GM18868 (cell line): ENCODE results near the gene ETDC.
"Not testable (repeated sequence)": the region's sequence is repeated elsewhere in the genome, so short reads cannot be mapped to it uniquely, and the experiment has no call there.

Experiments used
- ATAC-seq: cut with Tn5 transposase; IDR thresholded peaks from one replicate; pipeline ENCODE4 v1.9.1; 2021; ENCODE audit warnings: mild to moderate bottlenecking, moderate library complexity; ENCODE audit not compliant: unreplicated experiment

ETDC gene

DNA sequence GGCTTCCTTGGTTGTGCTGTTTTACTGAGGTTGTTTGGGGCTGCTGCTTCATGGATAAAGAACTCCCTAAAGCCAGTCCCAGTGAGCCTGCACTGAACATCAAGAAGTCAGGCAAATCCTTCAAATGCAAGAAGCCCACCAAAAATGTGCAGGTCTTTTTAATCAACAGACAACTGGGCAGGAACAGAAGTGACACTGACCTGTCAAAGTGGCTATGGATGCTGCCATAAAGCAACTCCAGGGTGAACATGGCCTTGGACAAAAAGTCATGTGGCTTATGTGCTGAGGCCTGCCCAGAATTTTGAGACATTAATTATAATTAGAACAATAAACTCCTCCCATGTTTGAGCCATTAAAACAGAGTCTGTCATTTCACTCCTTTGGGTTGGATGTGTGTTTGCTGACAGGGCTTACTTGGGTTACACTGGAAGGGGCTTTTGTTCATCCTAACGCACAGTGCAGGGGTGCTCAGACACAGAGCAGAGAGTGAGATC lies at the start of gene ETDC:
ETDC (plus strand) TSS at position 51 of the 494 bp plus-strand sequence; CDS start at position 51, 0 bp downstream.
- no peak for ATAC-seq

DNA sequence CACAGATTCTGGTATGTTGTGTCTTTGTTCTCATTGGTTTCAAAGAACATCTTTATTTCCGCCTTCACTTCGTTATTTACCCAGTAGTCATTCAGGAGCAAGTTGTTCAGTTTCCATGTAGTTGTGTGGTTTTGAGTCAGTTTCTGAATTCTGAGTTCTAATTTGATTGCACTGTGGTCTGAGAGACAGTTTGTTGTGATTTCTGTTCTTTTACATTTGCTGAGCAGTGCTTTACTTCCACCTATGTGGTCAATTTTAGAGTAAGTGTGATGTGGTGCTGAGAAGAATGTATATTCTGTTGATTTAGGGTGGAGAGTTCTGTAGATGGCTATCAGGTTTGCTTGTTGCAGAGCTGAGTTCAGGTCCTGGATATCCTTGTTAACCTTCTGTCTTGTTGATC lies 48.3 kb upstream of the ETDC start:
- not testable (repeated sequence) for ATAC-seq

DNA sequence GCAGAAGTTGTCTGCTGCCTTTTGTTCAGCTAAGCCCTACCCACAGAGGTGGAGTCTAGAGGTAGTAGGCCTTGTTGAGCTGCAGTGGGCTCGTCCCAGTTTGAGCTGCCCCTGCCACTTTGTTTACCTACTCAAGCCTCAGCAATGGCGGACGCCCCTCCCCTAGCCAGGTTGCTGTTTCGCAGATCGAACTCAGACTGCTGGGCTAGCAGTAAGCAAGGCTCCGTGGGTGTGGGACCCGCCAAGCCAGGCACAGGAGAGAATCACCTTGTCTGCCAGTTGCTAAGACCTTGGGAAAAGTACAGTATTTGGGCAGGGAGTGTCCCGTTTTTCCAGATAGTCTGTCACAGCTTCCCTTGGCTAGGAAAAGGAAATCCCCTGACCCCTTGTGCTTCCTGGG lies 45.9 kb upstream of the ETDC start:
- not testable (repeated sequence) for ATAC-seq

DNA sequence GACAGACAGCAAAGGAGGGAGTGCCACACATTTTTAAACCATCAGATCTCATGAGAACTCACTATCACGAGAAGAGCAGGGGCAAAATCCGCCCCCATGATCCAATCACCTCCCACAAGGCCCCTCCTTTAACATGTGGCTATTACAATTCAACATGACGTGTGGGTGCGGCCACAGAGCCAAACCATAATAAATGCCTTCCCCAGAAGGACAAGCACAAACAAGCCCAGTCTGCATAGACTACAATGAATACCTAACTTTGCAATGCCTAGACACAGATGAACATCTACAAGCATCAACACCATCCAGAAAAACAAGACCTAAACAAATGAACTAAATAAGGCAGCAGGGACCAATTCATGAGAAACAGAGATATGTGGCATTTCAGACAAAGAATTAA lies 45.1 kb upstream of the ETDC start:
- no peak for ATAC-seq

DNA sequence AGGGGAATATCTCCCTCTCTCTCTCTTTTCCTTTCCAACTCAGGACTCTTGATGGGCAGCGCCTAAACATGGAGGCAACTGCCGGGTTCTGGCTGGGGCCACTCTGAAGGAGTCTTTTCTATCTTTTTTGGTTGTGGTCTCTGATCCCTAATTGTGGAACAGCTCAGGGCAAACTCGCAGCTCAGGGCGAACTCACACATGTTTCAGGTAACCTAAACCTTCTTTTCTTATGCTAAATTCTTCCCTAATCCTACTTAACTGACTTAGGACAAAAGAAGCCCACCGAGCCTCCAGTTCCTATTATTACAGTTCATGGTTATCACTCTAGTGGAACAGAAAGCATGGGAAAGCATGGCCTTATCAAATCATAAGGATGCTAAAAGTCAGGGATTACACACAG lies 36.1 kb upstream of the ETDC start:
- no peak for ATAC-seq

DNA sequence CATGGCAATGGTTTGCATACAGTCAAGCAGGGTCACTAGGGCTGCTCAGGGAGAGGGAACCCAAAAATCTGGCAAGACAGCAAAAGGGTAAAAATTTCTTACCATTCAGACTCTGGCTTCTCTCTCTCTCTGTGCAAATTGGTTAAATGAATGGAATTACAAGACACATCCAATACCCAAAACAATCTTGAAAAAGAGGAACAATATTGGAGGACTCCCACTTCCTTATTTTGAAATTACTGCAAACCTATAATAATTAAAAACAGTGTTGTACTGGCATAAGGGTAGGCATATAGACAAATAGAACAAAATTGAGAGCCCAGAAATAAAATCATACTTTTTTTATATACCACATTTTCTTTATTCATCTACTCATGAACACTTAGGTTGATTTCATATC lies 33.3 kb upstream of the ETDC start:
- no peak for ATAC-seq

DNA sequence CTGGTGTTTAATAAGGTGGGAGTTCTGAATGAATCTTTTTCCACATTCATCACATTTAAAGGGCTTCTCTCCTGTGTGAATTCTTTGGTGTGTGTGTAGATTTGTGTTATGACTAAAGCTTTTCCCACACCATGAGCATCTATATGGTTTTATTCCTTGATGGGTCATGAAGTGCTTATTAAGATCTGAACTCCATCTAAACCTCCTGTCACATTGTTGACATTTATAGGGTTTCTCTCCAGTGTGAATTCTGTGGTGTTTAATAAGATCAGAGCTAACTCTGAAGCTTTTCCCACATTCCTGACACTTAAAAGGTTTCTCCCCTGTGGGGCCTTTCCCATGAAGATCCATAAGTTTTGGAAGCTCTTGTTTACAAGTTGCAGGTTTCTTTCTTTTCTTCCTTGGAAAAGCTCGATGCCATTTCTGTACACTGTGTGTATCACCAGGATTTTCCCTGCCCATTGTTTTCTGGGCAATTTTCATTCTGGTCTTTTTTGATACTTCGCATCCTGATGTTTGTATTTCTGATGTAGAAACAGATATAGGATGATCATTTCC lies 21.9 kb upstream of the ETDC start:
- ATAC-seq = no peak

DNA sequence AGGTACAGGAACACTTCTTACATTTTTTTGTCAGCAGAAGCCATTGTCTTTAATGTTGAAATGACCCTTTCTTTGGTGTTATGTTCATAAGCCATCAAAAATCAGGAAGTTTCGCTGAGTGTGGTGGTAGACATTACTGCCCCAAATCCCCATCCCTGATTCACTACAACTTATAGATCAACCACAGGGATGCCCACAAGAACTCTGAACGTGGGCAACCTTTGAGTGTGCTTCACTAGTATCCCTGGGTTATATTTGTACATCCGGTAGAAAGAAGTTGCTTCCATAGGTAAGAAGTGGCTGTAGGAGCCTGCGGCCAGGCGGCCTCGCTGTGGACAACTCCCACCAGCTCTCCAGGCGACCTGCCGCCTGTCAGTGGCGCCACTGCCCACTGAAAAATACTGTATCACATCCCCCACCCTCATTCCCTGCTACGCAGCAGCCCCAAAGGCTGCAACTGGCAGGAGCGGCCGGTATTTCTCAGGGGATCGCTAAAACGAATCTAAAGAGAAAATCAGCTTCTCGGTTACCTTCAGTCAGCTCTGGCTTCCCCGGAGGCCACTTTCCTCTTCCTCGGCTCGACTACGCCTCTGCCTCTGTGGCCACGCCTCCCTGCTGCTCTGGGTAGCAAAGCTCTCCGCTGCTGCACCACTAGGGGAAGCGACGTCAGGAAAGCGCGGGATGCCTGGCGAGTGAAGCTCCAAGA lies 13.9 kb upstream of the ETDC start:
- ATAC-seq = peak; percentile 99

DNA sequence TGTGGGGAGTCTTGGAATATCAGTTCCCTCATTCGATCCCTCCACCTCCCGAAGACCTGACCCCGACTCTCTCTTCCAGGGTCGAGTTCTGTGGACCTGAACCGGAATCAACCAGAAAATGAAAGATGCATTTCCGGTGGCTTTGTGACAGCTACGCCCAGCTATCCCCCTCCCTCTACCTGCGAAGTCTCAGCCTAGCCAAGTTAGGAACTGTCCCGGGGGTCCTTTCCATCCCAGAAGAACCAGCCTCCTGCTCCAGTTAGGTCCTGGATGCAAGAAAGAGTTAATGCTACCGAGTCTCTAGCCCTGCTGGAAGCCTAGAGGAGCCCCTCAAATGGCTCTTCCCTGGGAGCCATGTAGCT lies 13.4 kb upstream of the ETDC start:
- ATAC-seq = peak; percentile 62

DNA sequence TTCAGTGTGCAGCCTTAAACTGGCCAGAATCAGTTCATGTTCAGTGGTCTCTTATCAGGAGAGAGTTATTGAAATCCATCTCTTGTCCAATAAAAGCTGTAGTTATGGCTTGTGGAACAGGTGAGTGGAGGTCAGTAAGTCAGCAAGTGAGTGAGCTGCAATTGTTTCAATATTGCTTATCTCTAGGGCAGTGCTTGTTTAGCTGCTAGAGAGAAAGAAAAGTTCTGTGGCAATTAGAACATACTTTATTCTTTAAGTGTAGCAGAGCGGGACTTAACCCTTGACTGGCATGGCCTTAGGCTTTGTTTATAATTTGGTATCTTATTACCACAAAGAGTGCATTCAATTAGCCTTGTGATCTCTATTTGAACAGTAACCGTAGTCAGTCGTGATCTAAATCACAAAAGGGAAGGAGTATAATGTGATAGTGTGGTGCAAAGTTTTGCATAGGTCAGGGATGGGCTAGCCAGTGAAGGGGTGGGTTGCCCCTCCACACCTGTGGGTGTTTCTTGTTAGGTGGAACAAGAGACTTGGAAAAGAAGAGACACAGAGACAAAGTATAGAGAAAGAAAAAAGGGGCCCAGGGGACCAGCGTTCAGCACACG lies 6.9 kb upstream of the ETDC start:
- no peak for ATAC-seq

DNA sequence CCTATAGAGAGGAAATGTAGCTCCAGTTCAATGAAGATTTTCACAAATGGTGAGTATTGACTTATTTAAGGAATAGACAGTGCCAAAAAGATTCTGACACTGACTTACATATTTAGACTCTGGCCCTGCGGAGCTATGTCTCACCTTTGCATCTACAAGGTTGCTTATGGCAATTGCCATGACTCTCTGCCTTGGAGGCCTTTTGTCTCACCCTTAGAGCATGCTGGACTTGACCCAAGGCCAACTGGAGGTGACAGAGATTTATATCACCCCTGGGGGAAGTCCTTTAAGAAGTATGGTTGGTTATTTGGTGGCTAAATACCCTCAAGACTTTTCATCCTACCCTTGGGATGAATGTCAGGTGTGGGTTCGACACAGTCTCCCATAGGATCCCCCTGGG lies 4.5 kb upstream of the ETDC start:
- ATAC-seq = no peak

DNA sequence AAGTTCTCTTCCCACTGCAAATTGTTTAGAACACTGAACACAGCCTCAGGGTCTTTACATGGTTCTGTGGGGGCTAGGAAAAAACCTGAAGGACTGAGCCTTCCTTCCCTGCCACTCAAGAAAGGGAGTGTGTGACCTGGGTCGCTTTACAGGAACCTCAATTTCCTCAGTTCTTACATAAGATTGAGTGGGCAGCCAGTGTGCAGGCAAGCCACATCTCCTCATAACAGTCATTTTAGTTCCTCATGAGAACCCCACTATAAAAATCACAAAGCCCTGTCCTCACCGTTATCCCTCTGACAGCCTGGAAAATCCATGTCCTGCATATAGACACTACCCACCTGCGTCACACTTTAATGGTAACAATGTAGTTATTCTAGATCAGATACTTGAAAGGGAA lies 2.1 kb upstream of the ETDC start:
- no peak for ATAC-seq

DNA sequence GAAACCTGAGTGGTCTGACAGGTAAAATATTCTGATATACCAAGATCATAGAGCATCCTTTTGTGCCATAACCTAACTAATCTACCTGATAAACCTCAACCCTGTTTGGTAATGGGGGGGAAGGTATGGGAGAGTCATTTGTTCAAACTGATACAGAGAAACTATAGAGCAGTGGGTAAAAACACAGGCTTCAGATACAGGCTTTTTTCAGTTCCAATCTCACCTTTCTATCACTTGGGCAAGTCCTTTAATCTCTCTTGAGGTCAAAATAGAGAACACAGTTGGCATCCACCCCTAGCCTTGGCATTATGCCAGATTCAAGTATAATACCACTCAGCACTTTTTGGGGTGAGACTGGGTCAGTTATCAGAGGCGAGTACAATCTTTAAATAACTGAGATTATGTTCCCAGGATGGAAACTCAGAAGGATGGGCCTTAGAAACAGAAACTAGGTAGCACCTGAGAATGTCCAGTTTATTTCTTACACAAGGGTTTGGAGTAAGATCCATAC lies 880 bp upstream of the ETDC start:
- ATAC-seq = no peak

DNA sequence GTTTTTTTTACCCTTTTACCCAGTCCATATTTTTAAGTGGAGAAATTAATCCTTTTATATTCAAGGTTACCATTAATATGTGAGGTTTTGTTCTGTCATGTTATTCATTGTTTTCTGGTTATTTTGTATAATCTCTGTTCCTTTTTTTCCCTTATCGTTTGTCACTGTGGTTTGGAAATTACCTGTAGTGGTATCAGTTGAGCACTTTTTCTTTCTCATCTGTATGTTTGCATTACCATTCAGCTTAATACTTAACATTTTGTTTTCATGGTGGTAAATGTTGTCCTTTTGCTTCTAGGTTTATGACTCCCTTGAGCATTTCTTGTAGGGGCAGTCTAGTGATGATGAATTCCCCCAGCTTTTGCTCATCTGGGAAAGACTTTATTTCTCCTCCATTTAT lies 6.6 kb downstream of the ETDC start:
- ATAC-seq = peak; percentile 46

DNA sequence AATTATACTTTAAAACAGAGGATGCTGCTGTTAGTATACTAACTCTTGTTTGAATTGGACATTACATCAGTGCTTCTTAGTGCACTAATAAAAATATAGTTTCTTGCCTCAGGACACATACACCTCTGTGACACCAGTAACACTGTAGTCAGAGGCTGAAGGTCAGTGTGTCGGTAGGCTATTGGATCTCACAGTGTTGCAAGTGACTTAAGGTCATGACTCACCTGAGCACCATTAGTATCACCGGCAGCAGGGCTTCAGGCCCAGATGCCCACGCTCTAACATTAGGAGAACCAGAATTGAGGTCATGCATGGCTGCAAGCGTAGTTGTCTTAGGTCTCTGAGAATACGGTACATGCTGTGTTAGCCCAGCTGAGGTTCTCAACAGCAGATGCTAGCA lies 15.2 kb downstream of the ETDC start:
- ATAC-seq = no peak

DNA sequence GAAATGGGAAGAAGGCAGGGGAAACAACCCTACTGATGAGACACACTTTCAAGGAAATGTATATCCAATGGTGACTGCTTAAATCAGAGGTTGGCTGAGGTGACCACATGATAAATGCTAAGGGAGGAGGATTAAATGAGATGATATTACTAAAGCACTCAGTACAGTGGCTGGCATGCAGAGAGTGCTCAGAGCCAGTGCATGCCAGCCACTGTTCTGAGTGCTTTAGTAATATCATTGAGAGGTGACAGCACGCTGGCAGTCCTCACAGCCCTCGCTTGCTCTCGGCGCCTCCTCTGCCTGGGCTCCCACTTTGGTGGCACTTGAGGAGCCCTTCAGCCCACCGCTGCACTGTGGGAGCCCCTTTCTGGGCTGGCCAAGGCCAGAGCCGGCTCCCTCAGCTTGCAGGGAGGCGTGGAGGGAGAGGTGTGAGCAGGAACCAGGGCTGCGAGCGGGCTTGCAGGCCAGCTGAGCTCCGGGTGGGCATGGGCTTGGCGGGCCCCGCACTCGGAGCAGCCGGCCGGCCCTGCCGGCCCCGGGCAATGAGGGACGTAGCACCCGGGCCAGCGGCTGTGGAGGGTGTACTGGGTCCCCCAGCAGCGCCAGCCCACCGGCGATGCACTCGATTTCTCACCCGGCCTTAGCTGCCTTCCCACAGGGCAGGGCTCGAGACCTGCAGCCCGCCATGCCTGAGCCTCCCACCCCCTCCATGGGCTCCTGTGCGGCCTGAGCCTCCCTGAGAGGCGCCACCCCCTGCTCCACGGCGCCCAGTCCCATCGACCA lies 15.9 kb downstream of the ETDC start:
- not testable (repeated sequence) for ATAC-seq

DNA sequence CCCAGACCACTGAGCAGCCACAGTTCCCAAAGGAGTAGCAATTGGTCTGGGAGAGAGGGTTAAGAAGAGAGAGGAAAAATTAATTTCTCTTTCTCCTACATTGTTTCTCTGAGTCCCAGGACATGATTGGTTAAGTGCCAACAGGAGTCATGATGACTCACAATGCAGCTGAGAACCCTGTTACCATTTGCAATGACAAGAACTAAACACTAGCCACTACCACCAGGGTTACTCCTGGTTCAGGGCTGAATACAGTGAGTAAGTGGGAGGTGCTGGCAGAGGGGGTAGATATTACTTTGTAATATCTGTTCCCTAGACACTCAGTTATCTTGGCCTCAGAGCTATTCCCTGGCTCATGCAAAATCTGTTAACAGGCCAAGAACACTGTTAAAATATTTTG lies 18.0 kb downstream of the ETDC start:
- no peak for ATAC-seq

DNA sequence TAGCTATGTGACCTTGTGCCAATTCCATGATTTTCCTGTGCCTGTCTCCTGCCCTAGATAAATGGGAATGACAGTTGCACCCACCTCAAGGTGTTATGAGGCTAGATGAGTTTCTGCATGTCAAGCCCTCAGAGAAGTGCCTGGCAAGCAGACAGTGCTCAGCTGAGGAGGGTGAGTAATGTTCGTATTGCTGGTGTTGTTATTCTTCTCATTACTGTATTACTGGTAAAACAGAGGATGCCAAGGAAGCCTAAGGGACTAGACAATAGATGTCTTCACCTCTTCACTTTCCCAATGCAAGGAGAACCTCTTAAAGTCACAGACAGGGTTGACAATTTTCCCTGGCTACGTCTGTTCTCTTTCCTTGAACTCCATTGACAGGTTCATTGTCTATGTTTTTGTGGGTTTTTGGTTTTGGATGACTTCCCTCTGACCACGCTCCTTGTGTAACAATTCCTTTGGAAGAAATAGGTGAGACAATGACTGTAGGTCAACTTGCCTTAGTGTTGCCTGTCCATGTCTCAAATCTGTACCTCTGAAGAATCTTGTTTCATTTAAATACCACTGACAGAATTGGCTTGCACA lies 19.2 kb downstream of the ETDC start:
- ATAC-seq = no peak

DNA sequence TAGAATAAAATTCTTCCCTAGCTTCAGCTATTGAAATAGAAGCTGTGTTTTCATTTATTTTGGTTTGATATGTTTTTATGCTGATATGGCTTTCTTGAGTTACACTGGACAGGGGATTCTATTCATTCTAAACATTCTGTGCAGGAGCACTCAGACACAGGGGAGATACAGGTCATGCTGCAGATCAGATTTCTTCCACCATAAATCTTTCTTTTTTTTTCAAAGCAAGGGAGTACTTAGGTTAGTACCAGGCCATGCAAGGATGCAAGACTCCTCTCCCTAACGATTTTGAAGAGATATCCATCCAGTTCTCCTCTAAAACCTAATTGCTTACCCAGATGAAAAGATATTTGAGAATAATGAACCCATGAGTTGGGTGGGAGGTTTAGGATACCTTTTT lies 21.4 kb downstream of the ETDC start:
- ATAC-seq = no peak

DNA sequence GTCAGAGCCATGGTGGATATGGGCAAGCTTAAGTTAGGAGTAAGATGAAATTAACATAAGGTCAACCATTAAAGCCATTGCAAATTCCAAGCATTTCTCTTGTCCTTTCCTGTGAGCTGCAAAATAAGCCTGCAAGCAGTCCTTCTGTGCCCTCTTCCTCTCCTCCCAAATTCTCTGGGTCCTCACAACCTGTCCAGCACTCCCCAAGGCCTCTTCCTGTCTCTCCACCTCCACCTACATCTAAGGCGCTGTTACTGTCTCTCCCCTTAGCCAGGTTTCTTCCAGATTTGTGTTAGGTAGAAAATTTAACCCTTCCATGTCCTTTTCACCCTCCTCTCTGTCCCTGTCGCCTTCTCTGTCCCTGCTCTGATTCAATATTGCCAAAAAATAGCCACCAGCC lies 22.2 kb downstream of the ETDC start:
- ATAC-seq = no peak

DNA sequence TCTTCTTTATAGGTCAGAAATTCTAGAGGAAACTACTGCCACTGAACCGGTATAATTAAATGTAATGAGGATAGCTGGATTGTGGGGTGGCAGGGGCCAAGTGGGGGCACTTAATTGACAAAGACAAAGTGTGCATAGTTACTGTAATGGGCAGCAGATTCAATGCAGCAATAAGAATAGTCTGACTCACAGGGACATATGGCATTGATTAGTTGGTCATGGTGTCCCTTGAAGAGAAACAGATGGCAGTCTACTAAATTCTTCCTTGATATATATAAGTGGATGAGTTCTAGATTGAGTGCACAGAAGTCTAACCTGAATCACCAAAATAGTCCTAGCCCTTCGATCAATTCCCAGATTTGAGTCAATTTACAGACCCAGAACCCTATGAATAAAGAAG lies 31.6 kb downstream of the ETDC start:
- no peak for ATAC-seq
